Lung (tissue), 12 donors: ENCODE data around the gene DPP6. TPM values are rescaled to one million over a fixed set of nuclear protein-coding genes. Genes with fewer than 3 reads are reported as not detected.

ENCODE experiments used
- ATAC-seq: fragments of 200-7000 bp; cut with Tn5 transposase; one replicate; pipeline ENCODE4 v1.9.1; 2020; ENCODE audit warnings: moderate number of reproducible peaks; ENCODE audit not compliant: insufficient read depth, low FRiP score
- DNase-seq, 3 donors: peaks; one replicate each; pipeline ENCODE4 v3.0.0-alpha.2; 2013 to 2017
- H3K27ac ChIP-seq, 2 donors: one replicate each; pipeline ENCODE4 v1.5.1; 2013; ENCODE audit warnings: mild to moderate bottlenecking in 2 of 2, moderate library complexity in 2 of 2, control low read depth in 1 of 2, inconsistent platforms in 1 of 2, low read depth in 1 of 2, low read length in 1 of 2
- H3K27me3 ChIP-seq, 3 donors: one replicate each; pipeline ENCODE4 v1.5.1; 2013; ENCODE audit warnings: low read length in 2 of 3; ENCODE audit not compliant: control insufficient read depth in 3 of 3, insufficient read depth in 3 of 3
- H3K36me3 ChIP-seq, 4 donors: one replicate each; pipeline ENCODE4 v1.5.1; 2013; ENCODE audit warnings: low read length in 4 of 4, mild to moderate bottlenecking in 1 of 4, moderate library complexity in 1 of 4; ENCODE audit not compliant: control insufficient read depth in 4 of 4, insufficient read depth in 4 of 4
- H3K4me1 ChIP-seq, 5 donors: one replicate each; pipeline ENCODE4 v1.5.1; 2013; ENCODE audit warnings: low read length in 5 of 5, mild to moderate bottlenecking in 2 of 5, moderate library complexity in 1 of 5; ENCODE audit not compliant: control insufficient read depth in 5 of 5, insufficient read depth in 5 of 5
- H3K4me3 ChIP-seq: one replicate; pipeline ENCODE4 v1.5.1; 2013; ENCODE audit warnings: mild to moderate bottlenecking, control low read depth, moderate library complexity
- H3K9ac ChIP-seq, 2 donors: one replicate each; pipeline ENCODE4 v1.5.1; 2013; ENCODE audit warnings: low read length in 2 of 2, control low read depth in 1 of 2; ENCODE audit not compliant: insufficient read depth in 1 of 2
- H3K9me3 ChIP-seq, 4 donors: one replicate each; pipeline ENCODE4 v1.5.1; 2013; ENCODE audit warnings: low read length in 3 of 4, mild to moderate bottlenecking in 1 of 4, moderate library complexity in 1 of 4; ENCODE audit not compliant: control insufficient read depth in 4 of 4, insufficient read depth in 3 of 4
- CTCF ChIP-seq: IDR thresholded peaks from 2 replicates; pipeline ENCODE4 v1.5.1; 2012; ENCODE audit warnings: mild to moderate bottlenecking; ENCODE audit errors: control extremely low read depth, extremely low read depth
- WGBS, 2 donors: extraction: QIAGEN DNeasy Blood & Tissue Kit; methylation state at CpG; one replicate each; pipeline ENCODE4 v1.1.7; 2013; 5-methylcytosine and 5-hydroxymethylcytosine counted together
- polyA plus RNA-seq, 2 donors: library from polyadenylated mRNA; stranded (reverse); fragments of 200-250 nt; gene quantifications; one replicate each; pipeline ENCODE4 v1.2.1, GENCODE V29; 2013
- total RNA-seq, 2 donors: library from RNA; depleted of rRNA in 1 of 2; stranded (reverse); fragments of >200 nt in 1 of 2; gene quantifications; one replicate each; pipeline ENCODE4 v1.2.1, GENCODE V29; 2014 to 2021
- donor health status: control.
- donor health status: control.
- donor health status: Bipolar disorder and iron deficiency.
- donor health status: healthy.
- donor health status: DM: yes; HTN: yes; CAD: no.

The DPP6 gene
- total and polyA plus RNA-seq, 4 donors = 0.08 to 1.3 (median 0.75) TPM

- H3K4me3 ChIP-seq = no peak overlapping the region
- DNase-seq = no peak
- H3K27me3 ChIP-seq = peaks cover 0 to 2% (median 0%) of the 10 kb centered on the region in 3 donors
- no peak for ATAC-seq
- H3K27ac ChIP-seq = no peak overlapping the region
- H3K36me3 ChIP-seq = no peaks in the 10 kb centered on the region
- H3K9me3 ChIP-seq = peaks cover 0 to 1% (median 0%) of the 10 kb centered on the region in 4 donors
- H3K9ac ChIP-seq = no peak overlapping the region
- WGBS, 2 donors = 59 to 66% methylated on average over 7 of the region's 7 CpGs
- no peak for TF ChIP-seq CTCF
- no peaks in the 10 kb centered on the region for H3K4me1 ChIP-seq
Observed at GRCh38 chr7:154217688-154218340, 165.6 kb downstream of the DPP6 start.

- ATAC-seq (no peak), DNase-seq (peak; percentile 31 to 47 (median 34))
Observed at GRCh38 chr7:154231732-154232131, 179.5 kb downstream of the DPP6 start.

GRCh38 chr7:154232700-154233099 is 180.5 kb downstream of the DPP6 start:
- WGBS, 2 donors = 76 to 79% methylated on average over 5 of the region's 5 CpGs
- no peak overlapping the region for H3K9ac ChIP-seq

More at GRCh38 chr7:154231732-154232131, 179.5 kb downstream of the DPP6 start:
- Histone ChIP-seq H3K9ac (no peak overlapping the region), H3K36me3 (no peaks in the 10 kb centered on the region), H3K27ac (no peak overlapping the region), H3K4me3 (no peak overlapping the region), H3K4me1 (no peaks in the 10 kb centered on the region), H3K27me3 (no peaks in the 10 kb centered on the region), H3K9me3 (peaks cover 0 to 5% (median 0%) of the 10 kb centered on the region in 4 donors)
- no peak for TF ChIP-seq CTCF
- WGBS, 2 donors = 28 to 43% methylated on average over 6 of the region's 6 CpGs

More at GRCh38 chr7:154232700-154233099, 180.5 kb downstream of the DPP6 start:
- ATAC-seq (no peak), DNase-seq (no peak)
- Histone ChIP-seq H3K4me1 (no peaks in the 10 kb centered on the region), H3K4me3 (no peak overlapping the region), H3K36me3 (no peaks in the 10 kb centered on the region), H3K27ac (no peak overlapping the region), H3K27me3 (no peaks in the 10 kb centered on the region), H3K9me3 (peaks cover 0 to 5% (median 0%) of the 10 kb centered on the region in 4 donors)
- TF ChIP-seq CTCF = no peak
